Hematopoietic multipotent progenitor cell treated with erythropoietin and hydrocortisone succinate and interleukin-3 and kit ligand, for 6 days (in vitro differentiated cells): ENCODE results near the gene GPATCH8.
A peak's percentile ranks its signal among the peaks of the same experiment; 100 is the strongest.
"Not testable (repeated sequence)": the region's sequence is repeated elsewhere in the genome, so short reads cannot be mapped to it uniquely, and the experiment has no call there.

Experiments
- DNase-seq: peaks from one replicate; pipeline ENCODE4 v3.0.0-alpha.2; 2015

GPATCH8 gene

DNA sequence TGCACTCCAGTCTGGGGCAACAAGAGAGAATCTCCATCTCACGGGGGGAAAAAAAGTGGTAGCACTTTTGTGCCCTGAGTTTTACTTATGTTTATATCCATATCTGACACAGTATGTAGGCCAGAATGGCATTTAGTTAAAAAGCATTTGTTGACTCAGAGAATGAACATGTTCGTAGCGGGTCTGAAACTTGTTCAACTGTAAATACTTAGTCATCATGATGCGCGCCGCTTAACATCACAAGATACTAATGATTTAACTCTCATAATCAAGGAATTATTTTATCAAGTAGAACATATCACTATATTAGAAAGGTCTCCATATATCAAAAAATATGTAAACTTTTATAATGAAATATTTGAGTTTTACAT, 58.5 kb downstream of the GPATCH8 start:
- no peak for DNase-seq

GRCh38 chr17:44442806-44443205, 60.4 kb downstream of the GPATCH8 start:
- no peak for DNase-seq

DNA sequence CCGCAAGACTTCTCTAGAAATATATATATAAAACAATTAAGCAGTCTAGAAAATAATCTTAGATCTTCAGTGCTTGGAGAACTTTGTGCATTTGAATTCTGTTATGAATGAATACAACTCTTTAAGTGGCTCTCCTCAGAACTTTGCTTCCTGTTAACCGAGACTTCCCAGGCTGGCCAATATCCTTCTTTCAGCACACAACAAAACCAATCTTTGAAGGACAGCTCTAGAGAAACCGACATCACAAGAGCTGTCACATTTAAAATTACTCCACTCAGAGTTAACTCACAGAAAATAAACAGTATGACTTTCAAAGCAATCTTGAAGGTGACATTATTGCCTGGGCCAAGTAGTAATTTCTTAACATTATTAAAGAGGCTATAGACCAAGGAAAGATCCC, 64.0 kb downstream of the GPATCH8 start:
- no peak for DNase-seq

GRCh38 chr17:44438636-44439035, 64.6 kb downstream of the GPATCH8 start:
- no peak for DNase-seq

- no peak for DNase-seq
Observed at GRCh38 chr17:44436336-44436735, 66.9 kb downstream of the GPATCH8 start.

GRCh38 chr17:44432254-44433157, 70.7 kb downstream of the GPATCH8 start:
- no peak for DNase-seq

GRCh38 chr17:44424828-44425461, 78.3 kb downstream of the GPATCH8 start:
- DNase-seq = no peak

DNA sequence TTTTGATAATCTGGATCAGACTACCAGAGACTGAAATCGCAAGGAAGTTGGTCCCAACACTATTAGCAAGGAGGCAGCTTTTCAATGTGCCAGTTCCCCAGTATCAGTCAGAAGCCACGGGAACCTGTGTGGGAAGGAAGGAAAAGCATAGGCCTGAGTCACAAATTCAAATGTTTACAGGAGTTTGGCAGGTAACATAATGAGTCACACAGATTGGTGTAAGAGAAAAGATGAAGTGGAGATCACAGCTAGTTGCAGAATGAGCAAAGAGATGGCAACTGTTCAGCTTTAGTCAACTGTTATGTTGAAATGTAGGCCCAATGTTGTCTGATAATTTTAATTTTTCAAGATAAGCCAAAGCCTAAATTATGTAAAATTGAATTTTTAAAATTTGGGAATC, 85.7 kb downstream of the GPATCH8 start:
- no peak for DNase-seq

DNA sequence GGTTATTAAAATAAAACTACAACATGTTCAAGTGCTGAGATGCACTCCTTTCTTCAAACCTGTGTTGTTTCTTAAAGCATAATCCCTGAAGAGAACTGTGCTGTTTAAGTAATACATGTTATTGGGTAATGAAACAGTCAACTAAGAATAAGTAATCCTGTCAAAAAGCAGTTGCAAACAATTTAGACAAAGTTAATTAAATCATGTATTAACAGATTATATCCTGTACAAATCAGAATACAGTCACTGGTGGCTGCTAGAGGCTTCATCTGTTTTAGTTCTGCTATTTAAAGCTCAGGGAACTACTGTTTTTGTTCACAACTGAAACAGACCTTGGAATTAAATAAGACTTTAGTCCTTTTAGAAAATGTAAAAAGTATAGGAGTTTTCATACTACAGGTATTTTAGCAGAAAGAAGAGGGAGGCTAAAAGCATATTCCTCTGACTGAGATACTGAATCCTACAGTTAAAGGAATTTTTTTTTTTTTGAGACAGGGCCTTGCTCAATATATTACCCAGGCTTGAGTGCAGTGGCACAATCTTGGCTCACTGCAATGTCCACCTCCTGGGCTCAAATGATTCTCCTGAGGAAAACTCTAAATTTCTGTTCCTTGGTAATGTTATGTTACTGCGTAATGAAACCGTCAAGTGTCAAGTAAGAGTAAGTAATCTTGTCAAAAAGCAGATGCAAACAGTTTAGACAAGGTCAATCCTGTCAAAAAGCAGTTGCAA, 86.5 kb downstream of the GPATCH8 start:
- DNase-seq = no peak

- no peak for DNase-seq
Observed at GRCh38 chr17:44414394-44415155, 88.6 kb downstream of the GPATCH8 start.

GRCh38 chr17:44409309-44410028, 93.7 kb downstream of the GPATCH8 start:
- no peak for DNase-seq

DNA sequence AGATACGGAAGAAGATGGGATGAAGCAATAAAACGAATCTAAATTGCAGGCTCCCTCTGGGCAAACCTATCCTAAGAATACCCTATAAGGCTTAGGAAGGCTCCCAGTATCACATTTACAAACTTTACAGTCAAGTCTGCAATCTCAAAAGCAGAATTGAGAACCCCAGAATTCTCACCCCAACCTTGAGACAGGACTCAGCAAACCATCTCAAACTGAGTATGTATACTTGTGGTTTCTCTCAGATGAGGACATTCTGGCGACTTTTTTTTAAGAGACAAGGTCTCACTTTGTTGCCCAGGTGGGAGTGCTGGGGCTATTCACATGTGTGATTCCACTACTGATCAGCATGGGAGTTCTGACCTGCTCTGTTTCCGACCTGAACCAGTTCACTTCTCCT, 94.4 kb downstream of the GPATCH8 start:
- no peak for DNase-seq

DNA sequence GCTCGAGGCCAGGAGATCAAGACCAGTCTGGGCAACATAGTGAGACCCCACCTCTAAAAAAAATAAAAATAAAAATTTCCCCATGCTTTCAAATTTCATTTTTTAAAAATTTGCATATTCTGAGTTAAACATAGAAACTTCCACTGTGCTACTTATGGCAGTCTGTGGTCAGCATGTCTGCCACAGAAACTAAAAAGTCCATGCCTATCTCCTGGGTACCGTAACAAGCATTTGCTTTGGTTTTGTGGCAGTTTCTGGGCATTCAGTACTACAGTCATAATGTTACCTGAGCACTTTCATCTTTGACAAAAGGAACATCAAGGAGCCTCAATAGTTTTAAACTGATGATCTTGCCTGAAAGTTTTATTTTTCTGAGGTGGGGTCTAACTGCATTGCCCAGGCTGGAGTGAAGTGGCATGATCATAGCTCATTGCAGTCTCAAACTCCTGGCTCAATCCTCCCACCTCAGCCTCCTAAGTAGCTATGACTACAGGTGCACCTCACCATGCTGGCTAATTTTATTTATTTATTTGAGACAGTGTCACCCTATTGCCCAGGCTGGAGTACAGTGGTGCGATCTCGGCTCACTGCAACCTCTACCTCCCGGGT, 100.5 kb downstream of the GPATCH8 start:
- no peak for DNase-seq

DNA sequence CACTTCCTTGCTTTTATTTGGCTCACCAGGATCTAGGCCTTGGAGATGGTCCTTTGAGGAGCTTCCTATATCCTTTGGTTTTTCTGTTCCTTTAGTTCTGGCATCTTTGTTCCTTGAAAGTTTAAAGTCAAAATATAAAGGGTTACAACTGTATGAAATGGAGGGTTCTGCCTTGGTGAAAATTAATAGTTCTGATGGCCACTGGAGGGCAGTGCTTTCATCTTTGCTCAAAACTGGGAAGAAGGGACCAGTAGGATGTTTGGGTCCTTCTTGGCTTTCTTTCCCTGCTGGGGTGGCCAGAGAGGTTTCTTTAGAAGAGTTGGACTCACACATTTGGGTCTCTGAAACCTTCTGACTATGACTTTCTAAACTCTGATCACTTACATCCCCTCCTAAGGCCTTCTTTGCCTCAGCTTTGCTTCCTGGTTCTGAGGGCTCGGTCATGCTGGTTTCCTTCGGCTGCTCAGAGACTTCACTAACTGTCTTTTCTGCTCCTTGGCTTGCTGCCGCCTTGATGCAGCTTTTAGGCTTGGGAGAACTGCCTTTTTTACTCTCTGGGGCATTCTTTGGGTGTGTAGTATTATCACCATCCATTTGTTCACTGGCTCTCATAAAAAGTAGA, 102.9 kb downstream of the GPATCH8 start:
- peak; percentile 67 for DNase-seq

GRCh38 chr17:44398692-44399691, 104.2 kb downstream of the GPATCH8 start:
- DNase-seq = no peak

DNA sequence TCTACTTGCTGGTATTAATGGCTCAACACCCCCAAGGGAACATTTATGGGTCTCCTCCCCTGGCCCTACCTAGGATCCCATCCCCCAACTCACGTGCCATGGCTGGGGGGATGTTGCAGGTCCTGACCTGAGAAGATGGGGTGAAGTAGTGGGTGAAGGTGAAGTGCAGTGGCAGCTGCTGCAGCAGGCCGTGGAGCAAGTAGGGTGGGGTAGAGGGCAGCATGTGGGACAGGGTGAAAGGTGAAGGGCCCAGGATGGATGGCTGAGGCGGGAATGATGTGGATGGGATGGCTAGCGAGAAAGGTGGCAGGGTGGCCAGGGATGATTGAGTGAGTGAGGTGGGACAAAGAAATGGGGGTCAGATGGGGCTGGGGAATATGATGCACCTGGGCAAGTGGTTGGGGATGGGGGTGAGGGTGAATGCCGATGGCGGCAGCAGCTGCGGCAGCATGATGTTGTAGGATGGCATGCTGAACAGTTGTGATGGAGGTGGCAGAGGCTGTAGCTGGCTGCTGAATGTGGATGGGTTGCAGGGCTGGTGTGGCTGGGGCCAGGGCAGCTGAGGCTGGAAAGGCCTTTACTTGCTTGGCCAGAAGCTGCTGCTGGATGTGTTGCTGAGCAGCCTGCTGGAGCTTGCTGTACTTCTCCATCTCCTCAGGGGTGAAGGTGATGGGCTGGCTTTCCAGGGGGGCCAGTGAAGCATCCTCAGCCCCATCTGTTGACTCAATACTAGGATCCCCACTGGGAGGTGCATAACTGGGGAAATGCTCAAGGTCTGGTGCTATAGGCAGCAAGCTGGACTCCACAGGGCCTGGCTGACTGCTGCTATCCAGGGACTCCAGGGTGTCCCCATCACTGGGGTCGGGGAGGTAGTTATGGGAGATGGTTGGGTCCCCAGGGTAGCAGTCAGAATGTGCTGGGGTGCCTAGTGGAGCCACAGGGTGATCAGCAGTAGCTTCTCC, 105.4 kb downstream of the GPATCH8 start:
- no peak for DNase-seq

- no peak for DNase-seq
Observed at GRCh38 chr17:44396946-44397345, 106.3 kb downstream of the GPATCH8 start.

GRCh38 chr17:44394833-44395232, 108.4 kb downstream of the GPATCH8 start:
- no peak for DNase-seq

DNA sequence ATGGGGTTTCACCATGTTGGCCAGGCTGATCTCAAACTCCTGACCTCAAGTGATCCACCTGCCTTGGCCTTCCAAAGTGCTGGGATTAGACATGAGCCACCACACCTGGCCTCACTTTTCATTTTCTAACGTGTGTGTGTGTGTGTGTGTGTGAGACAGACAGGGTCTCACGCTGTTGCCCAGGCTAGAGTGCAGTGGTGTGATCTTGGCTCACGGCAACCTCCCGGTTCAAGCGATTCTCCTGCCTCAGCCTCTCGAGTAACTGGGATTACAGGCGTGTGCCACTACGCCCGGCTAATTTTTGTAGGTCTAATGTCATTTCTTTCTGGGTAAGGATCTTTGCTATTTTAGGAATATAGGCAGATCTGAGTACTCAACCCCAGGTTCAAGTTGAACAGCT, 109.1 kb downstream of the GPATCH8 start:
- not testable (repeated sequence) for DNase-seq
